ENCODE data around the gene UAP1L1. TPM values are rescaled to one million over a fixed set of nuclear protein-coding genes. Genes with fewer than 3 reads are reported as not detected.

The UAP1L1 gene
- total RNA-seq, 1 experiment from 2014 or later: 24.6 TPM

DNA sequence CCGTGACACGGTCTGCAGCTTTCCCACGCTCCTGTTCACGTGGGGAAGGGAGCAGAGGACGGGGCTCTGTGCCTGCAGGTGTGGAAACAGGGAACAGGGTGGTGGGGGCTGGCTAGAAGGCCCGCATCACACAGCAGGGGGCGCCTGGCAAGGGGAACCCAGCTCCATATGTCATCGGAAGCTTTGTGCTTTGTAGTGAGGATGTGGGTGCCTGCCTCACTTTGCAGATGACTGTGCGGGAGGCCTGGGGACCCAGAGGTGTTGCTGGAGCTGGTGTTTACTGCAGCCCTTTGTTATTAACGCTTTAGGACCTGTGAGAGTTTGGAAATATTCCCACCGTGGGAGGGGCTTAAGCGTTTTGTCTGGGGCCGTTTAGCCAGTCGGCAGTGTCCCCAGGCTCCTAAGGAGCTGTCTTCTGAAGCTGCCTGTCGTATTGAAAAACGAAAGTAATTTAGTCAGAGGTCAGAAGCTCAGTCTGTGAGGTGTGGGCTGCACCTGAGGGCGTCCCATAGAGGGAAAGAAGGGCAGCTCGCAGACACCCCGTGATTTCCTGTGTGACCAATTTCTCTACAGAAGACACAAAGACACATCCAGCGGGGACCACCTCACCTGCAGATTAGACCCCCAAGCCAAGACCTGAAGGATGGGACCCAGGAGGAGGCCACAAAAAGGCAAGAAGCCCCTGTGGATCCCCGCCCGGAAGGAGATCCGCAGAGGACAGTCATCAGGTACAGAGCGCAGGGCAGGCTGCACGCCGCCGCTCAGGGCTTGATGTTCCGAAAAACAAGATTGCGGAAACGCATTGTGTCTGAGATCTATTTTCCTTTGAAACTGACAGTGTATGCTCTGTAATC is 18.6 kb downstream of the UAP1L1 start:
- Histone ChIP-seq H3K27me3 (replicated peaks; ENCODE audit: control insufficient read depth, insufficient read depth, low read length) (no peaks in the 10 kb centered on the region), H3K9me3 (no peaks in the 10 kb centered on the region), H3K4me3 (ENCODE audit: low read depth, low read length) (no peak overlapping the region), H3K4me1 (no peaks in the 10 kb centered on the region), H3K36me3 (ENCODE audit: control insufficient read depth, insufficient read depth, low read length) (no peaks in the 10 kb centered on the region; the same call in 1 of the 2 replicates)
- Mint-ChIP-seq H3K9me3 (ENCODE audit: unreplicated experiment) (no peaks in the 10 kb centered on the region), H3K27me3 (ENCODE audit: insufficient read depth, unreplicated experiment) (no peaks in the 10 kb centered on the region), H3K4me3 (ENCODE audit: unreplicated experiment) (no peak overlapping the region), H3K27ac (ENCODE audit: unreplicated experiment) (no peak overlapping the region), H3K4me1 (ENCODE audit: low read depth, unreplicated experiment) (no peaks in the 10 kb centered on the region), H3K36me3 (ENCODE audit: insufficient read depth, unreplicated experiment) (peaks cover 20% of the 10 kb centered on the region)
- TF ChIP-seq, protein P1, sequence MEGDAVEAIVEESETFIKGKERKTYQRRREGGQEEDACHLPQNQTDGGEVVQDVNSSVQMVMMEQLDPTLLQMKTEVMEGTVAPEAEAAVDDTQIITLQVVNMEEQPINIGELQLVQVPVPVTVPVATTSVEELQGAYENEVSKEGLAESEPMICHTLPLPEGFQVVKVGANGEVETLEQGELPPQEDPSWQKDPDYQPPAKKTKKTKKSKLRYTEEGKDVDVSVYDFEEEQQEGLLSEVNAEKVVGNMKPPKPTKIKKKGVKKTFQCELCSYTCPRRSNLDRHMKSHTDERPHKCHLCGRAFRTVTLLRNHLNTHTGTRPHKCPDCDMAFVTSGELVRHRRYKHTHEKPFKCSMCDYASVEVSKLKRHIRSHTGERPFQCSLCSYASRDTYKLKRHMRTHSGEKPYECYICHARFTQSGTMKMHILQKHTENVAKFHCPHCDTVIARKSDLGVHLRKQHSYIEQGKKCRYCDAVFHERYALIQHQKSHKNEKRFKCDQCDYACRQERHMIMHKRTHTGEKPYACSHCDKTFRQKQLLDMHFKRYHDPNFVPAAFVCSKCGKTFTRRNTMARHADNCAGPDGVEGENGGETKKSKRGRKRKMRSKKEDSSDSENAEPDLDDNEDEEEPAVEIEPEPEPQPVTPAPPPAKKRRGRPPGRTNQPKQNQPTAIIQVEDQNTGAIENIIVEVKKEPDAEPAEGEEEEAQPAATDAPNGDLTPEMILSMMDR (IDR thresholded peaks at IDR 0.05; ENCODE audit: insufficient read depth in 1 of 2, low read depth in 1 of 2, low read length in 1 of 2, severe bottlenecking in 1 of 2, unreplicated experiment in 1 of 2): peak in 1 of 2 experiments; percentile 45
- no TSS peak for BruUV-seq (replicated peaks)
- ChIA-PET CTCF (interaction anchor here (0.7 to 1.6 kb wide), 5 partner anchors 9 to 141 kb away, joined by 3 to 8 read pairs (median 5); partner anchors contain the start of gene MAN1B1), POLR2A (no interaction called here)
- DNase-seq: no peak
- intact Hi-C loops (cut with micrococcal nuclease; ENCODE audit: unreplicated experiment): no loop called here

DNA sequence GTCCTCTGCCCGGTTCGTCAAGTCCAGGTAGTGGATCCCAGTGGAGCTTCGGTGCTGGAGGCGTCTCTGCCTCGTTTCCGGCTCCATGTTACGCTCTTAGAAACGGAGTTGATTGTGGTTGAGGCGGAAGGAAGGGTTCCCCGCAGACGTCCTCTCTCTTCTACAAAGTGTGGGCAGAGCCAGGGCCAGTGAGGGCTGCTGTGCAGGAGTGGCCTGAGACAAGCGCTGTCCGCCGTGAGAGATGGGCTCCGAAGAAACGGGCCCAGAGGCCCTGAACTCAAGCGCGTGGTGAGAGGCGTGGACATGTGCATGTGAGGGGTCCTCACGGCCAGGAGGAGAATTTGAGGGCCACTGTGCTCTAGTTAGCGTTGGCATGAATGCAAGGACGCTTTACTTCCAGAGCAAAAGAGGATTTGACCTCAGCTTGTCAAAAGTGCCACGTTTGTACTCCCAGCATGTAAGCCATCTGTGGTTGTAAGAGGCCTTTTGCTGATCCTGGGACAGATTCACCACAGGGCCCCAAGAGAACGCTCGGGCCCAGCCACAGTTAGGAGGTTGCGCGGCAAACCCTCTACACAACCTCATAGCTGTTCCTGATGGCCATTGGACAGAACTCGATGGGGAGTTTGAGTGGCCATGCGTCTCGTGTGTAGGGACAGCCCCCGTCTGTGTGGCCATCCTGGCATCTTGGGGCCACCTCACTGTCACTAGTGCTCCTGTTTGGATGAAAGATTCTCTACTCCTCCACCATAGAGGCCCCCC is 19.6 kb downstream of the UAP1L1 start:
- POLR2A ChIA-PET: no interaction called here
- CTCF ChIA-PET: no interaction called here

More for the DNA sequence above, 19.6 kb downstream of the UAP1L1 start:
- H3K4me1 Mint-ChIP-seq (ENCODE audit: low read depth, unreplicated experiment): no peaks in the 10 kb centered on the region
- H3K27ac Mint-ChIP-seq (ENCODE audit: unreplicated experiment): no peak overlapping the region
- H3K9me3 Mint-ChIP-seq (ENCODE audit: unreplicated experiment): no peaks in the 10 kb centered on the region
- H3K27me3 Mint-ChIP-seq (ENCODE audit: insufficient read depth, unreplicated experiment): no peaks in the 10 kb centered on the region
- no peaks in the 10 kb centered on the region for H3K4me1 ChIP-seq
- DNase-seq: no peak
- no peak overlapping the region for H3K4me3 ChIP-seq (ENCODE audit: low read depth, low read length)
- peaks cover 8% of the 10 kb centered on the region for H3K36me3 ChIP-seq (ENCODE audit: control insufficient read depth, insufficient read depth, low read length)
- TF ChIP-seq, protein P1 (IDR thresholded peaks at IDR 0.05; ENCODE audit: insufficient read depth in 1 of 2, low read depth in 1 of 2, low read length in 1 of 2, severe bottlenecking in 1 of 2, unreplicated experiment in 1 of 2): no peak
- peaks cover 15% of the 10 kb centered on the region for H3K36me3 Mint-ChIP-seq (ENCODE audit: insufficient read depth, unreplicated experiment)
- intact Hi-C loops (cut with micrococcal nuclease; ENCODE audit: unreplicated experiment): no loop called here
- H3K27me3 ChIP-seq (replicated peaks; ENCODE audit: control insufficient read depth, insufficient read depth, low read length): no peaks in the 10 kb centered on the region
- no TSS peak for BruUV-seq (replicated peaks)
- H3K9me3 ChIP-seq: no peaks in the 10 kb centered on the region
- no peak overlapping the region for H3K4me3 Mint-ChIP-seq (ENCODE audit: unreplicated experiment)

All from Caco-2 (cell line).